Measurements from ENCODE around the gene PPHLN1.

DNA sequence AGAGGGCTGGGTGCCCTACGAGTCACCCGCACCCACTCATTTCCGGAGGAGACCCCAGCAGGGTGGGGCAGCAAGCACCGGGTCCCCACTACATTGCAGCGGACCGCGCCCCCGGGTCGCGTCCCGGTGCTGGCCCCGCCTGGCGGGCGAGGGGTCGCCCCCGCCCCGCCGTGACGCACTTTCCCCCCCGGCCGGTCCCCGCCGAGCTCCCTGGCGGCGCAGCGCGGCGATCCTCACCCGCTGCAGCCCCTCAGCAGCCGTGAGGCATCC, 157.5 kb downstream of the PPHLN1 start:
- TF ChIP-seq FOXA1 (IDR thresholded peaks at IDR 0.05) (no peak), SP1 (IDR thresholded peaks at IDR 0.05) (no peak), ARNT (IDR thresholded peaks at IDR 0.05) (no peak)
